Gastroesophageal sphincter (tissue), 3 donors: Measurements from ENCODE around the gene CRIM1.

Experiments used
- EP300 ChIP-seq: sonication (generic); formaldehyde crosslinking; IDR thresholded peaks from one replicate; pipeline ENCODE4 v1.6.1; 2017; ENCODE audit warnings: antibody characterized with exemption, mild to moderate bottlenecking
- TF ChIP-seq, protein P1 (sequence below), 4 experiments: fragments of 200-600 bp in 2 of 4; fragments of 450-650 bp in 2 of 4; sonication (generic) in 1 of 4; IDR thresholded peaks; one replicate each; pipeline ENCODE4 v1.5.1; 2017 to 2019; ENCODE audit warnings: antibody characterized with exemption in 4 of 4, mild to moderate bottlenecking in 2 of 4, moderate library complexity in 2 of 4

- no peak for TF ChIP-seq EP300
- TF ChIP-seq, protein P1, sequence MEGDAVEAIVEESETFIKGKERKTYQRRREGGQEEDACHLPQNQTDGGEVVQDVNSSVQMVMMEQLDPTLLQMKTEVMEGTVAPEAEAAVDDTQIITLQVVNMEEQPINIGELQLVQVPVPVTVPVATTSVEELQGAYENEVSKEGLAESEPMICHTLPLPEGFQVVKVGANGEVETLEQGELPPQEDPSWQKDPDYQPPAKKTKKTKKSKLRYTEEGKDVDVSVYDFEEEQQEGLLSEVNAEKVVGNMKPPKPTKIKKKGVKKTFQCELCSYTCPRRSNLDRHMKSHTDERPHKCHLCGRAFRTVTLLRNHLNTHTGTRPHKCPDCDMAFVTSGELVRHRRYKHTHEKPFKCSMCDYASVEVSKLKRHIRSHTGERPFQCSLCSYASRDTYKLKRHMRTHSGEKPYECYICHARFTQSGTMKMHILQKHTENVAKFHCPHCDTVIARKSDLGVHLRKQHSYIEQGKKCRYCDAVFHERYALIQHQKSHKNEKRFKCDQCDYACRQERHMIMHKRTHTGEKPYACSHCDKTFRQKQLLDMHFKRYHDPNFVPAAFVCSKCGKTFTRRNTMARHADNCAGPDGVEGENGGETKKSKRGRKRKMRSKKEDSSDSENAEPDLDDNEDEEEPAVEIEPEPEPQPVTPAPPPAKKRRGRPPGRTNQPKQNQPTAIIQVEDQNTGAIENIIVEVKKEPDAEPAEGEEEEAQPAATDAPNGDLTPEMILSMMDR (IDR thresholded peaks at IDR 0.05), result no peak
Observed at GRCh38 chr2:36335597-36335996, 20.0 kb upstream of the CRIM1 start.
